ENCODE results near the gene CD44.

The CD44 gene

GRCh38 chr11:35141071-35141470, 2.1 kb downstream of the CD44 start:
- H3K36me3 ChIP-seq (ENCODE audit: insufficient read depth, low read length), result no peaks in the 10 kb centered on the region
- H3K9ac ChIP-seq (ENCODE audit: insufficient read length), result no peak overlapping the region
- H3K9me3 ChIP-seq (ENCODE audit: low read depth, low read length), result no peaks in the 10 kb centered on the region
- no peak for TF ChIP-seq FOXP2 (optimal IDR thresholded peaks at IDR 0.05; ENCODE audit: control extremely low read depth, extremely low read length, insufficient read depth)
- no peak for TF ChIP-seq EZH2 (IDR thresholded peaks at IDR 0.05)
- no peak for TF ChIP-seq POLR2AphosphoS5 (IDR thresholded peaks at IDR 0.05; ENCODE audit: borderline replicate concordance, low read depth, low read length)
- H3K27ac ChIP-seq, result no peak overlapping the region
- no peak for DNase-seq (ENCODE audit: low read depth, low spot score)
- H3K4me3 ChIP-seq, result no peak overlapping the region

- Histone ChIP-seq H3K4me3 (no peak overlapping the region), H3K9me3 (ENCODE audit: low read depth, low read length) (no peaks in the 10 kb centered on the region), H3K36me3 (ENCODE audit: insufficient read depth, low read length) (no peaks in the 10 kb centered on the region), H3K9ac (ENCODE audit: insufficient read length) (no peak overlapping the region), H3K27ac (no peak overlapping the region)
- no peak for DNase-seq (ENCODE audit: low read depth, low spot score)
- TF ChIP-seq EZH2 (IDR thresholded peaks at IDR 0.05), result no peak
- TF ChIP-seq POLR2AphosphoS5 (IDR thresholded peaks at IDR 0.05; ENCODE audit: borderline replicate concordance, low read depth, low read length), result no peak
- no peak for TF ChIP-seq FOXP2 (optimal IDR thresholded peaks at IDR 0.05; ENCODE audit: control extremely low read depth, extremely low read length, insufficient read depth)
Measured at GRCh38 chr11:35141571-35141971, 2.6 kb downstream of the CD44 start.

- Histone ChIP-seq H3K4me3 (no peak overlapping the region), H3K36me3 (ENCODE audit: insufficient read depth, low read length) (no peaks in the 10 kb centered on the region), H3K9me3 (ENCODE audit: low read depth, low read length) (no peaks in the 10 kb centered on the region), H3K27ac (no peak overlapping the region), H3K9ac (ENCODE audit: insufficient read length) (no peak overlapping the region)
- TF ChIP-seq POLR2AphosphoS5 (IDR thresholded peaks at IDR 0.05; ENCODE audit: borderline replicate concordance, low read depth, low read length) (no peak), EZH2 (IDR thresholded peaks at IDR 0.05) (no peak), FOXP2 (optimal IDR thresholded peaks at IDR 0.05; ENCODE audit: control extremely low read depth, extremely low read length, insufficient read depth) (no peak)
- no peak for DNase-seq (ENCODE audit: low read depth, low spot score)
Measured at GRCh38 chr11:35142481-35143075, 3.6 kb downstream of the CD44 start.

- no peak for DNase-seq (ENCODE audit: low read depth, low spot score)
- no peak overlapping the region for H3K9ac ChIP-seq (ENCODE audit: insufficient read length)
- no peak overlapping the region for H3K27ac ChIP-seq
- no peaks in the 10 kb centered on the region for H3K36me3 ChIP-seq (ENCODE audit: insufficient read depth, low read length)
- no peak overlapping the region for H3K4me3 ChIP-seq
- TF ChIP-seq FOXP2 (optimal IDR thresholded peaks at IDR 0.05; ENCODE audit: control extremely low read depth, extremely low read length, insufficient read depth) (no peak), POLR2AphosphoS5 (IDR thresholded peaks at IDR 0.05; ENCODE audit: borderline replicate concordance, low read depth, low read length) (no peak), EZH2 (IDR thresholded peaks at IDR 0.05) (no peak)
- H3K9me3 ChIP-seq (ENCODE audit: low read depth, low read length), result no peaks in the 10 kb centered on the region
Measured at GRCh38 chr11:35143297-35144135, 4.5 kb downstream of the CD44 start.

- H3K4me3 ChIP-seq, result no peak overlapping the region
- H3K9ac ChIP-seq (ENCODE audit: insufficient read length), result no peak overlapping the region
- no peaks in the 10 kb centered on the region for H3K9me3 ChIP-seq (ENCODE audit: low read depth, low read length)
- no peak overlapping the region for H3K27ac ChIP-seq
- no peaks in the 10 kb centered on the region for H3K36me3 ChIP-seq (ENCODE audit: insufficient read depth, low read length)
- DNase-seq (ENCODE audit: low read depth, low spot score), result no peak
- TF ChIP-seq FOXP2 (optimal IDR thresholded peaks at IDR 0.05; ENCODE audit: control extremely low read depth, extremely low read length, insufficient read depth) (no peak), POLR2AphosphoS5 (IDR thresholded peaks at IDR 0.05; ENCODE audit: borderline replicate concordance, low read depth, low read length) (no peak), EZH2 (IDR thresholded peaks at IDR 0.05) (no peak)
Measured at GRCh38 chr11:35144136-35144741, 5.3 kb downstream of the CD44 start.

- no peak overlapping the region for H3K4me3 ChIP-seq
- no peak for DNase-seq (ENCODE audit: low read depth, low spot score)
- no peaks in the 10 kb centered on the region for H3K36me3 ChIP-seq (ENCODE audit: insufficient read depth, low read length)
- no peak overlapping the region for H3K9ac ChIP-seq (ENCODE audit: insufficient read length)
- H3K9me3 ChIP-seq (ENCODE audit: low read depth, low read length), result no peaks in the 10 kb centered on the region
- H3K27ac ChIP-seq, result no peak overlapping the region
- TF ChIP-seq EZH2 (IDR thresholded peaks at IDR 0.05), result no peak
- TF ChIP-seq POLR2AphosphoS5 (IDR thresholded peaks at IDR 0.05; ENCODE audit: borderline replicate concordance, low read depth, low read length), result no peak
- no peak for TF ChIP-seq FOXP2 (optimal IDR thresholded peaks at IDR 0.05; ENCODE audit: control extremely low read depth, extremely low read length, insufficient read depth)
Measured at GRCh38 chr11:35144806-35145205, 5.8 kb downstream of the CD44 start.

DNA sequence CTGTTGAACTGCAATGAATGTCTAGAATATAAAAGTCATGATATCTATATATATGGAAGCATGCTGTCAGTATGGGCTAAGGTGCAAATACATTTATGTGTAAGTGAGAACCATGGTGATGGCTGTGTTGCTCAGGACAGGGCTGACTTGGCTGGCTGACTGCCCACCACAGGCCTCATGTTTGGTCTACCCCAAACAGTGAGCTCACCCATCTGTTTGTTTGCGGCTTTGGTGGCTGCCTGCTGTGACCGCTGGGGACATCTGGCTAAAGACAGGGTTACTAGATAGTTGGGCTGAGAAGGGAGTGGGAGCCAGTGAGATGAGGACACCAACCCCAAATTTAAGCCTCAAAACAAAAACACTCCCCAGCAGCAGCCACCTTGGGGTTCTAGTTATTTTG, 6.3 kb downstream of the CD44 start:
- no peak overlapping the region for H3K27ac ChIP-seq

DNA sequence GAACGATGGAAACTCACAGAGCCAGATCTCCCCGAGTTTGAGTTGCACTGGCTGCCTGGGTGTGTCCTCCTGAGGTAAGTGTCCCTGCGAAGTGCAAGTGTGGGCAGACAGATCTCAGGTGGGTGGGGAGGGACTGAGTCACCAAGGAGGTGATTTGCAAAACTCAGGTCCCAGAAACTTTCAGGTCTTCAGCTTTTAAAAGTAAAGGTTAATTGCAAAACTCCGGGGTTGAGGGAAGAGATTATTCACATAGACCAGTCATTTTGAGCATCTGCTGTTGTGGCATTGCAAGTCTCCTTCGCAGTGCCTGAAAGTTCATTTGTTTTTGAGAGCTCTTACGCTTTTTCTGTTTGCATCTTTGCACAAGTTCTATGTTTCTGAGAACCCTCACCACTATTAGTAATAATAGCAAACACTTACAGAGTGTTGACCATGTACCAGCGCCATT, 7.1 kb downstream of the CD44 start:
- Histone ChIP-seq H3K36me3 (ENCODE audit: insufficient read depth, low read length) (no peaks in the 10 kb centered on the region), H3K9ac (ENCODE audit: insufficient read length) (no peak overlapping the region), H3K27ac (no peak overlapping the region), H3K4me3 (no peak overlapping the region), H3K9me3 (ENCODE audit: low read depth, low read length) (no peaks in the 10 kb centered on the region)
- no peak for TF ChIP-seq EZH2 (IDR thresholded peaks at IDR 0.05)
- no peak for TF ChIP-seq POLR2AphosphoS5 (IDR thresholded peaks at IDR 0.05; ENCODE audit: borderline replicate concordance, low read depth, low read length)
- TF ChIP-seq FOXP2 (optimal IDR thresholded peaks at IDR 0.05; ENCODE audit: control extremely low read depth, extremely low read length, insufficient read depth), result no peak
- no peak for DNase-seq (ENCODE audit: low read depth, low spot score)

More for the DNA sequence above, 6.3 kb downstream of the CD44 start:
- Histone ChIP-seq H3K9ac (ENCODE audit: insufficient read length) (no peak overlapping the region), H3K4me3 (no peak overlapping the region), H3K36me3 (ENCODE audit: insufficient read depth, low read length) (no peaks in the 10 kb centered on the region), H3K9me3 (ENCODE audit: low read depth, low read length) (no peaks in the 10 kb centered on the region)
- TF ChIP-seq POLR2AphosphoS5 (IDR thresholded peaks at IDR 0.05; ENCODE audit: borderline replicate concordance, low read depth, low read length) (no peak), EZH2 (IDR thresholded peaks at IDR 0.05) (no peak), FOXP2 (optimal IDR thresholded peaks at IDR 0.05; ENCODE audit: control extremely low read depth, extremely low read length, insufficient read depth) (no peak)
- DNase-seq (ENCODE audit: low read depth, low spot score), result no peak

Measured in SK-N-MC (cell line).